HCT116 (cell line): ENCODE results near the gene OLFML2B. TPM values are rescaled to one million over a fixed set of nuclear protein-coding genes. Genes with fewer than 3 reads are reported as not detected.
A peak's percentile ranks its signal among the peaks of the same experiment; 100 is the strongest.

Source experiments
- ATAC-seq: fragments of 200-7000 bp; cut with Tn5 transposase; 2 replicates; pipeline ENCODE4 v1.9.1; 2020; ENCODE audit warnings: mild to moderate bottlenecking, moderate library complexity
- BruUV-seq: library from RNA; stranded (reverse); fragments of 400-500 nt; replicated peaks from 2 replicates; lab custom pipeline; 2021; lab: Mats Ljungman, UMichigan
- CTCF ChIA-PET: fragments of 300-600 bp; sonication (Branson Sonifier 250); formaldehyde crosslinking; loops from one replicate; lab custom pipeline; 2021; ENCODE audit warnings: antibody characterized with exemption; lab: Charles Lee
- POLR2A ChIA-PET: fragments of 300-600, 350-600 bp; sonication (Branson Sonifier 250); formaldehyde crosslinking; loops from one replicate; lab custom pipeline; 2021; ENCODE audit warnings: antibody characterized with exemption; lab: Charles Lee
- RAD21 ChIA-PET, 2 experiments: fragments of 300-600 bp; sonication (Branson Sonifier 250); formaldehyde crosslinking; loops; one replicate each; lab custom pipeline; 2023; ENCODE audit warnings: low total read pairs in 2 of 2; ENCODE audit not compliant: uncharacterized antibody in 2 of 2, unreplicated experiment in 2 of 2, low non-redundant PET in 1 of 2; lab: Charles Lee
- DNase-seq: peaks from one replicate; pipeline ENCODE4 v3.0.0-alpha.2; 2010; ENCODE audit warnings: low read depth, low spot score
- H2AFZ ChIP-seq: fragments of 200-600 bp; shearing (Covaris generic), sonication (generic); 2 replicates; pipeline ENCODE4 v1.6.1; 2017; ENCODE audit warnings: low read depth, mixed run types, mixed read lengths, antibody characterized with exemption, low read length; ENCODE audit not compliant: poor library complexity, severe bottlenecking
- H3K27ac ChIP-seq: 2 replicates; pipeline ENCODE4 v1.5.1; 2012; ENCODE audit warnings: low read depth, low read length
- H3K27me3 ChIP-seq: fragments of 200-600 bp; sonication (generic); 2 replicates; pipeline ENCODE4 v1.6.1; 2016; ENCODE audit warnings: mixed run types, low read length, mixed read lengths; ENCODE audit not compliant: insufficient read depth
- H3K36me3 ChIP-seq, 2 experiments: fragments of 200-500 bp in 1 of 2; fragments of 200-600 bp in 1 of 2; sonication (Bioruptor generic) in 1 of 2; sonication (generic) in 1 of 2; 2 replicates each; pipeline versions ENCODE4 v1.5.1 to v1.6.1; 2014 to 2016; ENCODE audit warnings: low read length in 2 of 2, inconsistent platforms in 1 of 2, mixed read lengths in 1 of 2, mixed run types in 1 of 2; ENCODE audit not compliant: insufficient read depth in 2 of 2, control insufficient read depth in 1 of 2
- H3K4me1 ChIP-seq, 2 experiments: fragments of 200-600 bp in 1 of 2; sonication (generic) in 1 of 2; 2 replicates each; pipeline versions ENCODE4 v1.5.1 to v1.6.1; 2012 to 2017; ENCODE audit warnings: low read length in 2 of 2, inconsistent platforms in 1 of 2, mild to moderate bottlenecking in 1 of 2, mixed read lengths in 1 of 2, mixed run types in 1 of 2, moderate library complexity in 1 of 2; ENCODE audit not compliant: insufficient read depth in 2 of 2, control insufficient read depth in 1 of 2
- H3K4me2 ChIP-seq: fragments of 200-600 bp; sonication (generic); 2 replicates; pipeline ENCODE4 v1.6.1; 2017; ENCODE audit warnings: mixed run types, low read length, mixed read lengths
- H3K4me3 ChIP-seq, 2 experiments: fragments of 200-600 bp in 1 of 2; sonication (generic) in 1 of 2; replicated peaks in 1 of 2; 2 replicates each; pipeline ENCODE4 v1.5.1; 2011 to 2016; ENCODE audit warnings: low read length in 2 of 2, control low read depth in 1 of 2, low read depth in 1 of 2, mild to moderate bottlenecking in 1 of 2, mixed read lengths in 1 of 2, mixed run types in 1 of 2
- H3K79me2 ChIP-seq: fragments of 200-600 bp; sonication (generic); 2 replicates; pipeline ENCODE4 v1.6.1; 2017; ENCODE audit warnings: mild to moderate bottlenecking, mixed run types, low read length, moderate library complexity, mixed read lengths; ENCODE audit not compliant: insufficient read depth
- H3K9ac ChIP-seq: fragments of 200-600 bp; sonication (generic); 2 replicates; pipeline ENCODE4 v1.6.1; 2016; ENCODE audit warnings: low read length, mixed read lengths
- H3K9me2 ChIP-seq: fragments of 200-600 bp; sonication (generic), shearing (Covaris generic); 2 replicates; pipeline ENCODE4 v1.6.1; 2017; ENCODE audit warnings: mixed run types, mild to moderate bottlenecking, moderate library complexity; ENCODE audit not compliant: insufficient read depth
- H3K9me3 ChIP-seq, 2 experiments: fragments of 200-500 bp in 1 of 2; fragments of 200-600 bp in 1 of 2; sonication (Bioruptor generic) in 1 of 2; sonication (generic) in 1 of 2; 2 replicates each; pipeline ENCODE4 v1.6.1; 2014 to 2017; ENCODE audit warnings: low read length in 2 of 2, mixed read lengths in 2 of 2, inconsistent platforms in 1 of 2, low read depth in 1 of 2, mild to moderate bottlenecking in 1 of 2, mixed run types in 1 of 2, moderate library complexity in 1 of 2; ENCODE audit not compliant: control insufficient read depth in 1 of 2, insufficient read depth in 1 of 2
- H4K20me1 ChIP-seq: fragments of 200-600 bp; sonication (generic), shearing (Covaris generic); 2 replicates; pipeline ENCODE4 v1.6.1; 2017; ENCODE audit warnings: mixed run types, mild to moderate bottlenecking, moderate library complexity; ENCODE audit not compliant: insufficient read depth
- POLR2A ChIP-seq: IDR thresholded peaks from 2 replicates; pipeline ENCODE4 v1.7.0; 2011; ENCODE audit warnings: borderline replicate concordance; ENCODE audit not compliant: insufficient read depth, insufficient read length; ENCODE audit errors: extremely low read depth
- RAD21 ChIP-seq: IDR thresholded peaks from 2 replicates; pipeline ENCODE4 v1.6.1; 2012; ENCODE audit warnings: low read depth, mild to moderate bottlenecking
- REST ChIP-seq: IDR thresholded peaks from 2 replicates; pipeline ENCODE4 v1.6.1; 2012; ENCODE audit warnings: low read depth
- intact Hi-C: fragments of 100-400 bp; cut with micrococcal nuclease; formaldehyde crosslinking; loops from 2 replicates; pipeline ENCODE4 v1.10.0; 2022
- total RNA-seq: library from RNA; stranded (reverse); gene quantifications from one replicate; pipeline ENCODE4 v1.2.1, GENCODE V29; 2021; ENCODE audit not compliant: unreplicated experiment
- TF ChIP-seq, protein P1 (sequence below), 3 experiments: fragments of 200-600 bp in 1 of 3; sonication (generic) in 1 of 3; IDR thresholded peaks in 2 of 3; conservative IDR thresholded peaks in 1 of 3; 2 replicates each; pipeline ENCODE4 v1.5.1; 2012 to 2017; ENCODE audit warnings: low read depth in 2 of 3, low read length in 2 of 3, antibody characterized with exemption in 1 of 3, borderline replicate concordance in 1 of 3, control low read depth in 1 of 3, mild to moderate bottlenecking in 1 of 3, mixed read lengths in 1 of 3, mixed run types in 1 of 3, moderate library complexity in 1 of 3; ENCODE audit not compliant: insufficient read depth in 1 of 3

Gene OLFML2B
- total RNA-seq, 1 experiment from 2014 or later: 1.3 TPM

DNA sequence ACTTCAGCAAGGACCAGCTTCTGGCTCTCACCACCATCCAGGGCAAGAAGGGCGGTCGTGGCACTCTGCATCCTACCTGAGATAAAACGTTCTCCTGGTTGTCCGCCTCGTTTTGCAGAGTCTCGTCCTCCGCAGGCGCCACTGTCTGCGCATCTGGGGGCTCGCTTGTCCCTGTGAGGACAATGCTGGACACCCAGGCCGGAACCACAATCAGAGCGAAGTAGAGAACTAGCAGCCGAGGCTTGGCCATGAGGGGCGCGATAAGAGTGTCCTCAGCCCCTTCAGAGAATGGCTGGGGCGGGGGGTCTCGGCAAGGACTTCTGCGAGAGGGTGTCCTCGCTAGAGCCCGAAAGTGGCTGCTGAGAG lies 505 bp downstream of the OLFML2B start:
- H3K9me2 ChIP-seq: no peaks in the 10 kb centered on the region
- no peaks in the 10 kb centered on the region for H4K20me1 ChIP-seq
- no peaks in the 10 kb centered on the region for H3K9me3 ChIP-seq
- no peaks in the 10 kb centered on the region for H3K36me3 ChIP-seq
- peak overlapping the region; percentile 48 for H2AFZ ChIP-seq
- H3K27me3 ChIP-seq: no peaks in the 10 kb centered on the region
- H3K9ac ChIP-seq: peak overlapping the region; percentile 49; the same call in 1 of the 2 replicates
- peak overlapping the region; percentile 95 for H3K4me2 ChIP-seq
- no TSS peak for BruUV-seq
- ATAC-seq: no peak
- TF ChIP-seq REST (no peak), RAD21 (no peak), POLR2A (no peak)
- TF ChIP-seq, protein P1, sequence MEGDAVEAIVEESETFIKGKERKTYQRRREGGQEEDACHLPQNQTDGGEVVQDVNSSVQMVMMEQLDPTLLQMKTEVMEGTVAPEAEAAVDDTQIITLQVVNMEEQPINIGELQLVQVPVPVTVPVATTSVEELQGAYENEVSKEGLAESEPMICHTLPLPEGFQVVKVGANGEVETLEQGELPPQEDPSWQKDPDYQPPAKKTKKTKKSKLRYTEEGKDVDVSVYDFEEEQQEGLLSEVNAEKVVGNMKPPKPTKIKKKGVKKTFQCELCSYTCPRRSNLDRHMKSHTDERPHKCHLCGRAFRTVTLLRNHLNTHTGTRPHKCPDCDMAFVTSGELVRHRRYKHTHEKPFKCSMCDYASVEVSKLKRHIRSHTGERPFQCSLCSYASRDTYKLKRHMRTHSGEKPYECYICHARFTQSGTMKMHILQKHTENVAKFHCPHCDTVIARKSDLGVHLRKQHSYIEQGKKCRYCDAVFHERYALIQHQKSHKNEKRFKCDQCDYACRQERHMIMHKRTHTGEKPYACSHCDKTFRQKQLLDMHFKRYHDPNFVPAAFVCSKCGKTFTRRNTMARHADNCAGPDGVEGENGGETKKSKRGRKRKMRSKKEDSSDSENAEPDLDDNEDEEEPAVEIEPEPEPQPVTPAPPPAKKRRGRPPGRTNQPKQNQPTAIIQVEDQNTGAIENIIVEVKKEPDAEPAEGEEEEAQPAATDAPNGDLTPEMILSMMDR (IDR thresholded peaks at IDR 0.05 in 2 of 3, conservative IDR thresholded peaks at IDR 0.05 in 1 of 3; ENCODE audit: borderline replicate concordance in 1 of 3, insufficient read depth in 1 of 3, low read depth in 2 of 3, low read length in 2 of 3): no peak
- peak overlapping the region; percentile 70 to 82; a peak in 3 of 4 replicates for H3K4me3 ChIP-seq
- RAD21 ChIA-PET: interaction anchor here (1.0 to 1.3 kb wide), 4 partner anchors 14 to 231 kb away, joined by 3 to 5 read pairs (median 4); no protein-coding TSS in a partner anchor
- CTCF ChIA-PET: interaction anchor here (1.3 to 1.9 kb wide), 3 partner anchors 11 to 231 kb away, joined by 8 to 25 read pairs (median 21); no protein-coding TSS in a partner anchor
- no peaks in the 10 kb centered on the region for H3K79me2 ChIP-seq
- intact Hi-C loops: no loop called here
- peaks cover 9 to 17% of the 10 kb centered on the region in 2 experiments for H3K4me1 ChIP-seq
- no peak overlapping the region for H3K27ac ChIP-seq
- no peak for DNase-seq
- POLR2A ChIA-PET: interaction anchor here (1.4 kb wide), 1 partner anchor 12 kb away, joined by 4 read pairs; no protein-coding TSS in a partner anchor
